WTC11 (cell line): Measurements from ENCODE around the gene SETX. TPM values are rescaled to one million over a fixed set of nuclear protein-coding genes. Genes with fewer than 3 reads are reported as not detected.

ENCODE experiments used
- ATAC-seq: fragments of 200-7000 bp; cut with Tn5 transposase; 2 replicates; pipeline ENCODE4 v1.10.0; 2021; ENCODE audit warnings: mild to moderate bottlenecking, moderate library complexity
- CTCF ChIA-PET: fragments of 300-600 bp; sonication (Branson Sonifier 250); formaldehyde crosslinking; loops from one replicate; lab custom pipeline; 2021; ENCODE audit warnings: antibody characterized with exemption; lab: Charles Lee
- POLR2A ChIA-PET: fragments of 350-600 bp; sonication (Branson Sonifier 250); formaldehyde crosslinking; loops from one replicate; lab custom pipeline; 2021; ENCODE audit warnings: antibody characterized with exemption; lab: Charles Lee
- DNase-seq: peaks from one replicate; pipeline ENCODE4 v3.0.0; 2021; ENCODE audit warnings: low spot score
- H3K27ac Mint-ChIP-seq: 2 replicates; pipeline ENCODE4 v1.8.0; 2021; ENCODE audit warnings: mixed read lengths
- H3K27me3 Mint-ChIP-seq: 2 replicates; pipeline ENCODE4 v1.8.0; 2021; ENCODE audit warnings: low read depth, mild to moderate bottlenecking, moderate library complexity, mixed read lengths
- H3K36me3 Mint-ChIP-seq: 2 replicates; pipeline ENCODE4 v1.8.0; 2021; ENCODE audit warnings: mixed read lengths
- H3K4me1 Mint-ChIP-seq: 2 replicates; pipeline ENCODE4 v1.8.0; 2022; ENCODE audit warnings: mixed read lengths
- H3K4me3 Mint-ChIP-seq: 2 replicates; pipeline ENCODE4 v1.8.0; 2021; ENCODE audit warnings: mild to moderate bottlenecking, moderate library complexity, mixed read lengths
- H3K9me3 Mint-ChIP-seq: 2 replicates; pipeline ENCODE4 v1.8.0; 2021; ENCODE audit warnings: mixed read lengths
- AFF4 ChIP-seq: sonication (generic); formaldehyde crosslinking; IDR thresholded peaks from 2 replicates; pipeline ENCODE4 v1.8.1; 2023; ENCODE audit warnings: mild to moderate bottlenecking, missing genetic modification reagents, borderline replicate concordance
- AR ChIP-seq: fragments of 250-450 bp; sonication (Bioruptor Pico); IDR thresholded peaks from 2 replicates; pipeline ENCODE4 v1.9.0; 2021; ENCODE audit warnings: mild to moderate bottlenecking
- CBFB ChIP-seq: sonication (generic); formaldehyde crosslinking; IDR thresholded peaks from 2 replicates; pipeline ENCODE4 v1.8.1; 2022; ENCODE audit warnings: mild to moderate bottlenecking, low read depth, missing genetic modification reagents
- CDX4 ChIP-seq: fragments of 250-450 bp; sonication (Bioruptor Pico); IDR thresholded peaks from 2 replicates; pipeline ENCODE4 v1.9.0; 2021; ENCODE audit warnings: moderate library complexity, mild to moderate bottlenecking, inconsistent platforms, borderline replicate concordance
- CREB1 ChIP-seq: sonication (generic); formaldehyde crosslinking; IDR thresholded peaks from 2 replicates; pipeline ENCODE4 v1.8.0; 2023; ENCODE audit warnings: mild to moderate bottlenecking, missing genetic modification reagents
- FOXJ3 ChIP-seq: sonication (generic); formaldehyde crosslinking; IDR thresholded peaks from 2 replicates; pipeline ENCODE4 v1.9.0; 2021; ENCODE audit warnings: missing genetic modification reagents, mild to moderate bottlenecking, borderline replicate concordance
- FOXP1 ChIP-seq: sonication (generic); formaldehyde crosslinking; IDR thresholded peaks from 2 replicates; pipeline ENCODE4 v1.8.0; 2022; ENCODE audit warnings: missing genetic modification reagents, mild to moderate bottlenecking, moderate library complexity, borderline replicate concordance
- IRF1 ChIP-seq: sonication (generic); formaldehyde crosslinking; IDR thresholded peaks from 2 replicates; pipeline ENCODE4 v1.8.0; 2023; ENCODE audit warnings: missing genetic modification reagents
- MLX ChIP-seq: sonication (generic); formaldehyde crosslinking; IDR thresholded peaks from 2 replicates; pipeline ENCODE4 v1.8.1; 2023; ENCODE audit warnings: mild to moderate bottlenecking, missing genetic modification reagents, moderate library complexity
- MXD4 ChIP-seq: fragments of 250-450 bp; sonication (Bioruptor Pico); IDR thresholded peaks from 2 replicates; pipeline ENCODE4 v1.8.0; 2021; ENCODE audit warnings: mild to moderate bottlenecking, moderate library complexity, borderline replicate concordance
- NFE2L1 ChIP-seq: sonication (generic); formaldehyde crosslinking; IDR thresholded peaks from 2 replicates; pipeline ENCODE4 v1.8.1; 2023; ENCODE audit warnings: missing genetic modification reagents
- ZBTB21 ChIP-seq: sonication (generic); formaldehyde crosslinking; IDR thresholded peaks from 2 replicates; pipeline ENCODE4 v1.8.1; 2023; ENCODE audit warnings: mild to moderate bottlenecking, missing genetic modification reagents, borderline replicate concordance
- ZBTB43 ChIP-seq: sonication (generic); formaldehyde crosslinking; IDR thresholded peaks from 2 replicates; pipeline ENCODE4 v1.8.1; 2023; ENCODE audit warnings: mild to moderate bottlenecking, missing genetic modification reagents
- ZNF425 ChIP-seq: fragments of 250-450 bp; sonication (Bioruptor Pico); conservative IDR thresholded peaks from 2 replicates; pipeline ENCODE4 v1.9.0; 2021; ENCODE audit warnings: mild to moderate bottlenecking
- total RNA-seq: library from RNA; stranded (reverse); gene quantifications from 3 replicates; pipeline ENCODE4 v1.2.3, GENCODE V29; 2021

The SETX gene
- total RNA-seq, 1 experiment from 2014 or later = 30.1 TPM

GRCh38 chr9:132228062-132228461 is 126.7 kb downstream of the SETX start:
- no peak for DNase-seq
- H3K27ac Mint-ChIP-seq = no peak overlapping the region
- no peak for ATAC-seq
- ChIA-PET POLR2A (interaction anchor here (1.0 kb wide), 1 partner anchor 43 kb away, joined by 9 read pairs; no protein-coding TSS in a partner anchor), CTCF (interaction anchor here (1.0 to 2.0 kb wide), 4 partner anchors 8 to 59 kb away, joined by 3 to 14 read pairs (median 4); no protein-coding TSS in a partner anchor)
- H3K9me3 Mint-ChIP-seq = no peaks in the 10 kb centered on the region
- H3K27me3 Mint-ChIP-seq = no peaks in the 10 kb centered on the region
- H3K4me1 Mint-ChIP-seq = no peaks in the 10 kb centered on the region
- H3K4me3 Mint-ChIP-seq = no peak overlapping the region
- H3K36me3 Mint-ChIP-seq = no peaks in the 10 kb centered on the region
- no peak for TF ChIP-seq ZNF425 (CRISPR knock-in tag)
- TF ChIP-seq MXD4 = no peak
- TF ChIP-seq FOXJ3 = no peak
- TF ChIP-seq AR (CRISPR knock-in tag) = no peak
- TF ChIP-seq AFF4 (CRISPR knock-in tag) = no peak
- no peak for TF ChIP-seq ZBTB43 (CRISPR knock-in tag)
- TF ChIP-seq CBFB (CRISPR knock-in tag) = no peak
- no peak for TF ChIP-seq IRF1 (CRISPR knock-in tag)
- no peak for TF ChIP-seq CDX4 (CRISPR knock-in tag)
- TF ChIP-seq MLX (CRISPR knock-in tag) = no peak
- TF ChIP-seq NFE2L1 (CRISPR knock-in tag) = no peak
- TF ChIP-seq FOXP1 (CRISPR knock-in tag) = no peak
- no peak for TF ChIP-seq ZBTB21 (CRISPR knock-in tag)
- no peak for TF ChIP-seq CREB1 (CRISPR knock-in tag)
